ENCODE data around the gene UCN.
A peak's percentile ranks its signal among the peaks of the same experiment; 100 is the strongest.
"Not testable (repeated sequence)": the region's sequence is repeated elsewhere in the genome, so short reads cannot be mapped to it uniquely, and the experiment has no call there.

The UCN gene, protein sequence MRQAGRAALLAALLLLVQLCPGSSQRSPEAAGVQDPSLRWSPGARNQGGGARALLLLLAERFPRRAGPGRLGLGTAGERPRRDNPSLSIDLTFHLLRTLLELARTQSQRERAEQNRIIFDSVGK

DNA sequence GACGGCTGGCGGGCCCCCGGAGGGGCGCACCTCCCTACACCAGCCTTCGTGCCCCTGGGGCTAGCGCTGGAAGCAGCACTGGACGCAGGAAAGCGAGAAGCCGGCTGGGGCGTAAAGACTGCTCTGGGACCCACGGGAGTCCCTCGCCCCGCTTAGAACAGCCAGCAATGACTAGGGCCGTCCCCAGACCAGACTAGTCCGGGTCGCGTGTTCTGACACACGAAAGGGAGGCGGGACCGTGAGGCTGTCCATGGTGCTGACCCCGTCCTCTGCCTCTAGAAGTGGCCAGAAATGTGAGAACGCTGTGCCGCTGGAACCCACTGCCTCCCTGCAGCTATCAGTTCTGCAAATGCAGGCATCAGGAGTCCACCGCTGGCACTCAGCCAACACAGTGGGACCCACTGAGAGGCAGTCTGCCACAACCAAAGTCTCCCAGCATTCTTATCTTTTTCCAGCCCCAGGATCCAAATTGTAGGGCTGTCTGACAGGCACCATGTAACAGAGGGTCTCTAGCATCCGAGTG, at the start of gene UCN:
UCN (minus strand) TSS at position 87 of the 523 bp plus-strand sequence. CDS start 550 bp downstream, outside the sequence.
- no peak for DNase-seq

DNA sequence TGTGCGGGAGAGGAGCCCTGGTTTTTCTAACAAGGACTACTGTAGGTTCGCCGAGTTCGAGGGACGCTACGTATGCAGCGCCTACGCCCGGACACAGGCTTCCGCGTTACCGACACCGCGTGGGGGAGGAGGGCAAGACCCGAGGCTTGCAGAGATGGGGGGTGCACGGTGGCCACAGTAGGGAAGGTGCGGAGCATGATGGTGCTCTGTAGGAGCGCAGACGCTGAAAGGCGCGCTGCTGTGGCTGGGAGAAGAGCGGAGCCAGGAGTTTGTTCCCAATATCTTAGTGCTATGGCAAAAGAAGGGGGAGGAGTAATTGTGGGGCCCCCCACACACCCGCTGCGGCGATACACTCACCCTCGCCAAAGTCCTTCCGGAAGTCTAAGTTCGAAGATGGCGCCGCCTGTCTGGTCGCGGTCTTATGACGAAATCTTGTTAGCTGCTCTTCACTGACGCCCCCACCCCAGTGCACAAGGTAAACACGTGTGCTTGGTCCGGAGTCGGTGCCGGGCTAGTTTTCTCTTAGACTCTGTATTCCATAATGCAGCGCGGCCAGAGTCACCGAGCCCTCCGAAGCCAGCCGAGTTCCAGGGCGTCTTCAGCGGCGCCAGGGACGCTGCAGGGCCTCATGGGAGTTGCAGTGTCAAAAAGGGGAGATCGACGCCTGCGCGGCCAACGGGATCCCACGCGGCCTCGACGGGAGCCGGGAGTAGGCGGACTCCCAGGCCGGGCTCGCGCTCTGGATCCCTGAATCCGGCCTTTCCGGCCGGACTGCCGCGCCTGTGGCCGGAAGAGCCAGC, 48.3 kb upstream of the UCN start, which contains the start of gene GTF3C2:
GTF3C2 (minus strand) TSS at position 383 of the 800 bp plus-strand sequence. CDS start 13,210 bp downstream, outside the sequence.
- peak; percentile 94 for DNase-seq

DNA sequence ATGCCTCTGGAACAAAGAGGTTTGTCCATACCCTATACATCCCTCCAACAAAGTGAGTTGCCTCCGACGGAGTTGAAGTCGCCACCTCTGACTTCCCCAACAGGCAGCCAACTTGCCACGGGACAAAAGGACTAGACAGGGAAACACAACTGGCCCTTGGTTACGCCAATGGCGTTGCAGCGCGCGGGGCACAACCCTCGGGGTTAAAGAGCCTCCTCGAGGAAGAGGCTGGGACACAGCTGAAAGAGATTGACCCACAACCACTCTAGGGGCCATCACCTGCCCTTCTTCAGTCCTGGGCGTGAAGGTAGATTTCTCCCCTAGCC, 47.8 kb upstream of the UCN start:
- no peak for DNase-seq

DNA sequence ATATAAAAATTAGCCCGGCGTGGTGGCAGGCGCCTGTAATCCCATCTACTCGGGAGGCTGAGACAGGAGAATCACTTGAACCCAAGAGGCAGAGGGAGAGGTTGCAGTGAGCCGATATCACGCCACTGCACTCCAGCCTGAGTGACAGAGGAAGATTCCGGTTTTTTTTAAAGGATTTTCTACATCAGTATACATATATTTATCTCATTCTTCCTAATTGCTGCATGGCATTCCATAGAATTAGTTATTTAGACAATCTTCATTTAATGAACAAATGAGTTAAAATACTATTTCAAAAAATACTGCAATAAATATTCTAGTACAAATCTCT, 46.3 kb upstream of the UCN start:
- no peak for DNase-seq

DNA sequence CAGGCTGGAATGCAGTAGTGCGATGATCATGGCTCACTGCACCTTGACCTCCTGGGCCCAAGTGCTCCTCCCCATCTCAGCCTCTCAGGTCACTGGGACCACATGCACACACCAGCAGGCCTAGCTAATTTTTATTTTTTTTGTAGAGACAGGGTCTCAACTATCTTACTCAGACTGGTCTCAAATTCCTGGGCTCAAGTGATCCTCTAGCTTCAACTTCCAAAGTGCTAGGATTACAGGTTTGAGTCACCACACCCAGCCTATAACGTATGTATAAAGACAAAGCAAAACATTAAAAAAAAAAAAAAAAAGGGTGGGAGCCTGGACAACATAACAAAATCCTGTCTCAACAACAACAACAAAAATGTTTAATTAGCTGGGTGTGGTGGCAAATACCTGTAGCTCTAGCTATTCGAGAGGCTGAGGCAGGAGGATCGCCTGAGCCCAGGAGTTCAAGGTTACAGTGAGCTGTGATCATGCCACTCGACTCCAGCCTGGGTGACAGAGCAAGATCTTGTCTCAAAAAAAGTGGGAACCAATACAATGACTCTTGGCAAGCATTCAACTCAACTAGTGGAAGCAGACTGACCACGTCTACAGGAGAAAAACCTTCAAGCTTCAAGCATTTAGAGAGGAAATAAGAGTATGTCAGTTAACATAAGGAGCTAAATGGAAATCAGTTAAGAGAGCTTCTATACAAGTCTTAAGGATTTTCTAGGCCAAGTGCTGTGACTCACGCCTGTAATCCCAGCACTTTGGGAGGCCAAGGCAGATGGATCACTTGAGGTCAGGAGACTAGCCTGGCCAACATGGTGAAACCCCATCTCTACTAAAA, 45.7 kb upstream of the UCN start:
- DNase-seq, result no peak

DNA sequence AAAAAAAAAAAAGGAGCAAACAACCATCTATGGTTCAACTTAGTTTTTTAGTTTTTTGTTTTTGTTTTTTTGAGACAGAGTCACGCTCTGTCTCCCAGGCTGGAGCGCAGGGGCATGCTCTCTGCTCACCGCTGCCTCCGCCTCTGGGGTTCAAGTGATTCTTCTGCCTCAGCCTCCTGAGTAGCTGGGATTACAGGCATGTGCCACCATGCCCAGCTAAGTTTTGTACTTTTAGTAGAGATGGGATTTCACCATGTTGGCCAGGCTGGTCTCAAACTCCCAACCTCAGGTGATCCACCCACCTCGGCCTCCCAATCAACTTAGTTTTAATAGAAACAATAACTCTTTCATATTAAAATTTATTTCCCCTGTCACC, 45.1 kb upstream of the UCN start:
- not testable (repeated sequence) for DNase-seq

DNA sequence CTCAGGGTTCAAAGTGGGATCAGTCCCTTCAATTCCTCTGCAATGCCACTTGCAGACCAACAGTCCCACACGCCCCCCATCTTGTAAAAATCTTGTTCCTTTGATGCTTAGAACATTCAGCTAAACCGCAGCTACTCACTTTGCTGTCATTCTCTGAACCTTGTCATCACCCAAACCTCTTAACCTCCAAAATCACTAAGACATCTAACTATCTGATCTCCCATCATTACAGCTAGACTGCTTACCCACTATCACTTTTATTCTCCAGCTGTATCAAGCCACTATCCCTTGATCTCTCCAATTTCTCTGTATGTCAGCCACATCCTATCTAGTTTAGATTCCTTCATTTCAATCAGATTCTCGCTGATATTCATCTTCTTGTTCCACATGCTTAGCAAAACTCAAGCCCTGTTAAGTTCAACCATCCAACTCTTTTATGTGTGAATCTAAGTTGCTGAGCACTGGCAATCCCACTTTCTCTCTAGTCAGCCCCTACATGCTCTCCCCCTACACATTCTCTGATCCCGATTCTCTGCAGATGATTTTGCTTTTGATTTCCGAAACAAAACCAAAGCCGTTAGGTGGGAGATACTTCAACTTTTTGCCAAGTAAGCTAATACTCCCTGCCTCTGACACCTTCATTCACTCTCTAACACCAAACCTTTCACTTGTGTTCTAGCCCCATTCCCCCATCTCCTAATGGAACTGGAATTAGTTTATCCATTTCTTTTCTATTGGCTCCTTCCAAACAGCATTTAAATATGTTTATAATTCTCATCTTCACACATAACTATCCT, 43.8 kb upstream of the UCN start:
- no peak for DNase-seq

DNA sequence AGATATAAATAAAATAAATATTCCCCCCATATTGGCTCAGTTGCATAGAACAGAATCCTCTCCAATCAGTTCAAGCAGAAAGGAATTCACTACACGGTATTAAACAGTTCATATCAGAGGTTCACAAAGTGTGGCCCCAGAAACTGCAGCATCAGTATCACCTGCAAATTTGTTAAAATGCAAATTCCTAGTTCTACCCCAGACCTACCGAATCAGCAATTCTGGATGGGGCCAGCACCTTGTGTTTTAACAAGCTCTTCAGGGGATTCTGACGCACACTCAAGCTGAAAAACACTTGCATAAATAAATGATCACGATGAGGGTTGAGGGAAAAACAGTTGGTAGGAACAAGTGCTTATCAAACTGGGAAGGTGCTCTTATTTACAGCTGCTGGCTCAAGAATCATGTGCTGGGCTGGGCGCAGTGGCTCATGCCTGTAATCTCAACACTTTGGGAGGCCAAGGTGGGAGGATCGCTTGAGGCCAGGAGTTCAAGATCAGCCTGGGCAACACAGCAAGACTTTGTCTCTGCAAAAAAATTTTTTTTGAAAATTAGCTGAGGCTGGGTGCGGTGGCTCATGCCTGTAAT, 42.0 kb upstream of the UCN start:
- no peak for DNase-seq

DNA sequence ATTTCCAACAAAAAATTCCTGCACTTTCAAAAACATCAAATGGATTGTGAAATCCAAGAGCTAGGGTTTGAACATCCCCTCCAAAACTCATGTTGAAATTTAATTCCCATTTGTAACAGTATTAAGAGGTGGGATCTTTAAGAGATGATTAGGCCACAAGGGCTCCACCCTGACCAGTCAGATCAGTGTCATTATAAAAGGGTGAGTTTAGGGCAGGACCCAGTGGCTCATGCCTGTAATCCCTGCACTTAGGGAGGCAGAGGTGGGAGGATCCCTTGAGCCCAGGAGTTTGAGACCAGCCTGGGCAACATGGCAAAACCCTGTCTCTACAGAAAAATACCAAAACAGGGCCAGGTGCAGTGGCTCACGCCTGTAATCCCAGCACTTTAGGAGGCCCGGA, 39.4 kb upstream of the UCN start:
- no peak for DNase-seq

DNA sequence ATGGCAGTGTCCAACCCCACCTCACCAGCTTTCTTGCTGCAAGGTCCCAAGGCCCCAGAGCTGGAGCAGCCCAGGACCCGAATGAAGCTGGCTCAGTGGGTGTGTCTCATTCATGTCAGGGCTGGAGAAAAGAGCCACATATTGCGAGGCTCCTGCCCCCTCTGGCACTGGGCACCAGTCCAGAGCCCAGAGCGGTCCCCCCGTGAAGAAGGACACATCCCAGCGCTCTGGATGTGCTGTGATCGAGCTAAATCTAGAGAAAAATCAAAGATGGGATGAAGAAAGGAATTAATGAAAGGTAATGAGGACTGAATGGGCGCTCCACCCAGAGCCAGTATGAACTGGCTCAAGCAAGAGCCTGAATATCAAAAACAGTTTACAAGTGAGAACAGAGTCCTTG, 27.9 kb upstream of the UCN start:
- no peak for DNase-seq

DNA sequence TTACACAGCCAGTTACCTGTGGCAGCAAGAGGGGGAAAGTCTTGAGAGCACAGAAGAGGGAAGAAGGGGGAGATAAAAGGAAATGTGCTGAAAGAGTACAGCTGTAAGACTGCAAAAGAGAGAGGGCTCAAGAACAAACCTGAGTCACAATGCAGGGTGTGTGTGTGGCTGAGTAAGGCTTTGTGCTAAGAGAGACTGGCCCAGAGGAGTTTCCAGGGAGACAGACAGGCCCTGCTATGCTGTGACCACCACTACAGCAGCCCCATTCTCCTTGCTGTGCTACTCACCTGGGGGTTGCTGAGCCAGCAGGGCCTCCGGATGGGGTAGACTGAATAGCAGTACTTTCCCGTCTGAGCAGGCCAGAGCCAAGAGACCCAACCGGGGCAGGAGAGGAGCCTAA, 27.1 kb upstream of the UCN start:
- DNase-seq, result no peak

DNA sequence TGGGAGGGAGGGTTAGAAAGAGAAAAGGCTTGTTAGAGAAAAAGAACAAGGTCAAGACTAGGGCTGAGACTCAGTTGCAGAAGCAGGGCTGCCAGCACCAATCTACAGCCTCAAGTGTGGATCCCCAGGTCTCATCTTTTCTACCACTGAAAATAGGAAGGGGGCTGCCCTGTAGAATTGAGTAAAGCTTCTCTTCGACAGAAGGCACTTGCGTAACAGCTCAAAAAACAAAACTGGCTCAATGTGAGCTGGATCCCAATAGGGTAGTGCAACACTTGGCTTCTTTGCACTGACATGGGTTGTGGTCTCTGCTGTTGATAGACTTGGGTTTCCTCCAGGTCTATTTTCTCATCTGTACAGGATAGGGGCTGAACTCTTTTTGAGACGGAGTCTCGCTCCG, 16.5 kb upstream of the UCN start:
- no peak for DNase-seq

DNA sequence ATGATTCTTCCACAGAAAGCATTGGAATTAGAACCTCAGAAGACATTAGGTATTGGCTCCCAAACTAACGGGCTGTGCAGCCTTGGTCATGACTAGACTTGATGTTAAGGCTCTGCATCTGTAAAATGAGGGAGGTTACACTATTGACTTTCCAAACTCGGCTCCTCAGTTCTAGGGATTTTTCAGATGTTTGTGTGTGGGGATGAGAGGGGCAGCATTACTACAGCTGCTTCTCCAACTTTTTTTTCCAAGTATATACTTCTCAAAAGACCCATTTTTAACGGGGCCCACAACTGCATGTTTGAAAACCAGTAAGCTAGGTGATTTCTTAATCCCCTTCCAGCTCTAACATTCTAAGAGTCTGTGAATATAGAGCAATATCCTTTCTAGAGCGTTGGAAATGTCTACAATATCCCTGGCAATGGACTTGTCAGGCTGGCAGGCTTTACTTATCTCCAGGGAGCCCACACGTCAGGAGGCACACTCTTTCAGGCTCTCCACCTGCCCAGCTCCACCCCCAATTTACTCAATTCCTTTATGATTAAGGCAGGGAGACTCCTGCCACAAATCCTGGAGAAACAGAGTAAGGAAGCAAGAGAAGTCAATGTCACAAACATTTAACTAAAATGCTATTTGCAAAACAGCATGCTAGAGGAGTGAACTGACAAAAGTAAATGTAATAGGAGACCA, 15.5 kb upstream of the UCN start:
- no peak for DNase-seq

DNA sequence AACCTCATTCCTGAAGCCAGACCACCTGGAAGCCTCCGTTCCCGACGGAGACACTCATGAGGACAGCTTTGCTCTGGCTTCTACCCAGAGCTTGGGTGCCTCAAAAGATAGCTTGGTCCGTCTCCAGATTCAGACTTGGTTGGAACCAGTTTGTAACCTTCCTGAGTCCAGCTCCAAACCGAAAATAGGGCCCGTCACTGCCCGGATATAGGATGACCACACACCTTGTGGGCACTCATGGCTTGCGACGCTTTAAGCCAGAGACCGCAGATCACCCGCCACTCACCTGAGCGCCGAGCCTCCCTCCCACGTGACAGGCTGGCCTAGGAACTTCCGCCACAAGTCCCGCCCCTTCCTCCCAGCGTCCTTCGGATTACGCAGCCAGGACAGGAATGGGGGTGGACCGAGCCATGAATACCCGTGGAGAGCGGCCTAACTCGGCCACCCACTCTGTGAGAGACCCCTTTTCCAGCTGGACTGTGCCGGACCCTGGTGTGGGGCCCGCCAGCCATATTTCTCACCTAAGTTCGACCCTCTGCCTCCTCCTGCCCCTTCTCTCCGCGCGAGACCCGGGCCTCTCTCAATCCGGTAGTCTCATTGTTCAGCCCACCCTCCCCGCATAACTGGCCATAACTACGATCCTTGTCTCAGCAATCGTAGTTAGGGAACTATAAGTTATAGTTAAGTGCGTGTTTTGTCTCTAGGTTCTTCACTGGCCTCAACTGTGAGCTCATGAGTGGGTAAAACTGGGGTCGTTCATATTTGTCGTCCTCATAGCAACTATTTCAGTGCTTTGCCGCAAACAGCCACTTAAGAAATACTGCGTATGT, 14.7 kb upstream of the UCN start, which contains the start of gene MPV17:
MPV17 (minus strand) TSS at position 332 of the 830 bp plus-strand sequence. CDS start 580 bp downstream, outside the sequence.
- DNase-seq, result peak; percentile 92

DNA sequence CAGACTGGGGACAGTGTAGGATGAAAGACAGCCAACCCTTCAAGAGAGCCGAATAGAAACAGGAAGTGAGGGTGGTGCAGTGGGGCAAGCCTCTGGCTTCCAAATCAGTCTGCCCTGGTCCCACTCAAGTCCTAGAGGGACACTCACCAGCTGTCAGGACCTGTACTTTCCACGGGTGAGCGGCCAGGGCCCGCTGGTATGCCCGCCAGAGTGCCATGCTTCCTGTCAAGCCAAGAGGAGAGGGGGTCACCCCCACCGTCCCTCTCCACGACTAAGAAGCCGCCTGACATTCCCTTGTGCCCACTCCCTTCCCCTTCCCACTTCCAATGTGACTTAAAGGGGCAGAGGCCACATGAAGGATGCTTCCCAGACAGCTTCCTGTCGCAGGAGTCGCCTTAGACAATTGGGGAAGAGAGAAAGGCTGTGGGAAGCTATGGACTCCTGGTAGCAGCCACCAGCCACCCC, 14.1 kb upstream of the UCN start:
- peak; percentile 36 for DNase-seq

DNA sequence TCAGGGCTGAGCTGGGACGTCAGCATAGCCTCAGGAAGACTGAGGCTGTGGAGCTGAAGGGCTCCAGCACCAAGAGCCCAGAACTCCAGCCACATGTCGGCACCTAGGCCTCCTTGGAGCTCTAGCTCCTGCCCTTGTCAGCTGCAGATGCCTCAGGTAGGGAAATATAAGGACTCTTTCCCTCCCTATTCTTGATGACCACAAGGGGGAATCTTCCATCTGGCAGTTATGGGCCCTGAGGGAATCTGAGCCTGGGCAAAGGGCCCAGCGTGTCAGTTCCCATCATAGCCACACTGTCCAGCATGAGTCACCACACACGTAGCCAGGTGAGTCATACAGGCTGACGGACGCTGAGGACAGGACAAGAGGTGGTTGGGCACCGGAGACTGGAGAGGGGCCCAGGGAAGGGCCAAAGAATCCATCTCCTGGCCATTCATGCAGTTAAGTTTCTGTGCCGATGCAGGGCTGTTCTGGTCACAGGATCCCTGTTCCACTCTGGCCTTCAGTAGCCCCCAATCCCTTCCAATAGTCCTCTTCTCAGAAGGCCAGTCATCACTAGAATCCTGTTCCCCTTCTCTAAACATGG, 12.8 kb upstream of the UCN start:
- DNase-seq, result no peak

DNA sequence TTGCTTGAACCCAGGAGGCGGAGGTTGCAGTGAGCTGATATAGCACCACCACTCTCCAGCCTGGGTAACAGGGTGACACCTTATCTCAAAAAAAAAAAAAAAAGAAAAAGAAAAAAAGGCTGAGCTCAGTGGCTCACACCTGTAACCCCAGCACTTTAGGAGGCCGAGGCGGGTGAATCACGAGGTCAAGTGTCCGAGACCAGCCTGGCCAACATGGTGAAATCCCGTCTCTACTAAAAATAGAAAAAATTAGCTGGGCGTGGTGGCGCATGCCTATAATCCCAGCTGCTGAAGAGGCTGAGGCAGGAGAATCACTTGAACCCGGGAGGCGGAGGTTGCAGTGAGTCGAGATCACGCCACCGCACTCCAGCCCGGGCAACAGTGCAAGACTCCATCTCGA, 11.6 kb upstream of the UCN start:
- not testable (repeated sequence) for DNase-seq

DNA sequence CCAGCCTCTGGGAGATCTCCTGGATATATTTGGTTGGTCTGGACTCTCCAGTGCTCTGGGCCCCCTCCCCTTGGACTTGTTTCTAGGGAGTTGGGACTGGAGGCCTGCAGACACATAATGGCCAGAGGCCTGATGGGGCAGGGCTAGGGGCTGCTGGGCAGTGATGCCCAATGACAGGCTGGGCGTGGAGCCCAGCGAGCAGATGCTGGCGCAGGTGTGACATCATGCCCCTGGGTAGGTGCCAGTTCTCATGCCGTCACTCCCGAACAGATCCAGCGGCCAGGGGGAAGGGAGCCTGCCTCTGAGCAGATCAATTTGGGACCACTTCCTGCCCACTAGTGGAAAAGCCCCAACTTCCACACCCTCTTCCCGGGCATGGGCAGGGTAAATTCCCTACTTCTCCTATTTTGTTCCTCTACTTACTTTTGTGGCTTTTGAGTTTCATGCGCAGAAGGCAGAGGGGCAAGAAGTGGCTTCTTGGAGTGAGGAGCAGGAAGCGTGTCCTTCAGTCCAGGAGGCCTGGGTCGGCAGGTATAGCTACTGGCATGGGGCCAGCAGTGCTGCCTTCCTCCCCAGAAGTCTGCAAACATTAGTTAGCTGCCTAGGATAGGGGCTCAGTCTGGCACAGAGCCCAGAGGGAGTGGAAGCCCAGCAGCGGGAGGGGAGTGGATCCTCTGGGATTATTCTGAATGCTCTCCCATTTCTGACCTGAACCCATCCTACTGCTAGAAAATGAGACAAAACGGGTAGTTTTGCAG, 8.6 kb upstream of the UCN start:
- no peak for DNase-seq

DNA sequence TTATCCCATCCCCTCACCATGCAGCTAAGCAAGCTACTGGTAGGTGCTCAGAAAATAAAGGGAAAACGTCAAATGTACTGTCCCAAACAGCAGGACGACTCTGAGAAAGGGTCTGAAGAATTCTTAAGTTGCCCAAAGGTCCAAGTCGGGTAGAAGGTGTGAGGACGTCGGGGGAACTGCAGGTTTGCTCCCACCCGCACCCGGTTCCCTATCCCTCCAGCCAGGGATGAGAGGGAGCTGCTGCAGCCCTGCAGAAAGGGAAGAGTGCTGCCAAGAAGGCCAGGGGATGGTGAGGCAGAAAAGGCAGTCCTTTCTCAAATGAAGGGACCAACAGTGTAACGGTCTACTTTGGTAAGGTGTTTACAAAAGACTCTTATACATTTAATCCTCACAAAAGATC, 6.9 kb upstream of the UCN start:
- DNase-seq, result no peak

DNA sequence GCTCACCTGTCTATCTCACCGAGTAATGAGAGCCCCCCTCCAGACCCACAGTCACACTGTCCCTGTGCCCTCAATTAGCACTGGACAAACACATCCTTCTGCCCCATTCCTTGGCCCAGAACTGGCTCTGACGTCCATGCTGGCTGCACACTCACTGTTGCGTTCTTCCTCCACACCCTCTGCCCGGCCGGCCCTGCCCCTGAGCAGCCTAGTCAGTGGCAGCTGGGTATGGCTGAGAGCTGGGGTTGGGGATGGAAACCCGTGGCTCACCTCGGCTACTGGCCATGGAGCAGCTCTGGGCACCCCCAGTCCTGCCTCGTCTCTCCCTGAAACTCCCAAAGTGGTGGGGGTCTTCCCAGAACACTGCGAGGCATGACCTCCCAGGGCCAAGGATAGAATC, 6.5 kb upstream of the UCN start:
- DNase-seq, result no peak

Measured in stimulated activated CD8-positive, alpha-beta memory T cell treated with anti-CD3 and anti-CD28 coated beads, Interleukin-4, amount 100 ng/mL, for 48 hours (primary cell).